NT2/D1 (cell line): ENCODE data around the gene KCTD17.
A peak's percentile ranks its signal among the peaks of the same experiment; 100 is the strongest.

Experiments used
- DNase-seq: peaks from one replicate; pipeline ENCODE4 v3.0.0-alpha.2; 2011; ENCODE audit warnings: low read depth, low spot score
- H3K27me3 ChIP-seq: 2 replicates; pipeline ENCODE4 v1.6.0; 2011; ENCODE audit warnings: mild to moderate bottlenecking; ENCODE audit not compliant: insufficient read length, insufficient read depth
- H3K36me3 ChIP-seq: 2 replicates; pipeline ENCODE4 v1.6.1; 2011; ENCODE audit warnings: mild to moderate bottlenecking, low read length, mixed read lengths; ENCODE audit not compliant: insufficient read depth, insufficient read length
- H3K4me1 ChIP-seq: 2 replicates; pipeline ENCODE4 v1.5.1; 2011; ENCODE audit not compliant: insufficient read depth, insufficient read length
- H3K4me3 ChIP-seq: 2 replicates; pipeline ENCODE4 v1.5.1; 2011; ENCODE audit warnings: low read depth; ENCODE audit not compliant: insufficient read length
- H3K9ac ChIP-seq: 2 replicates; pipeline ENCODE4 v1.6.0; 2011; ENCODE audit warnings: low read depth; ENCODE audit not compliant: insufficient read length
- H3K9me3 ChIP-seq: 2 replicates; pipeline ENCODE4 v1.5.1; 2011; ENCODE audit warnings: mild to moderate bottlenecking, low read length; ENCODE audit not compliant: insufficient read depth
- SUZ12 ChIP-seq: IDR thresholded peaks from 2 replicates; pipeline ENCODE4 v1.6.1; 2011; ENCODE audit not compliant: insufficient read length, insufficient read depth; ENCODE audit errors: extremely low read depth
- YY1 ChIP-seq: IDR thresholded peaks from 2 replicates; pipeline ENCODE4 v1.6.1; 2011; ENCODE audit not compliant: insufficient read length, insufficient read depth
- ZNF274 ChIP-seq: IDR thresholded peaks from 2 replicates; pipeline ENCODE4 v1.6.1; 2011; ENCODE audit warnings: mild to moderate bottlenecking, low read depth, low read length

KCTD17 gene

GRCh38 chr22:37062702-37063381, 11.3 kb downstream of the KCTD17 start:
- H3K9ac ChIP-seq = peak overlapping the region; percentile 26
- H3K36me3 ChIP-seq = peaks cover 33% of the 10 kb centered on the region
- peaks cover 21% of the 10 kb centered on the region for H3K4me1 ChIP-seq
- TF ChIP-seq SUZ12 (no peak), YY1 (no peak), ZNF274 (no peak)
- no peak for DNase-seq
- H3K4me3 ChIP-seq = no peak overlapping the region
- peaks cover 18% of the 10 kb centered on the region for H3K27me3 ChIP-seq
- H3K9me3 ChIP-seq = no peaks in the 10 kb centered on the region

GRCh38 chr22:37063431-37064420, 12.2 kb downstream of the KCTD17 start:
- TF ChIP-seq ZNF274 (no peak), SUZ12 (no peak), YY1 (no peak)
- peaks cover 24% of the 10 kb centered on the region for H3K36me3 ChIP-seq
- peaks cover 27% of the 10 kb centered on the region for H3K27me3 ChIP-seq
- peaks cover 18% of the 10 kb centered on the region for H3K4me1 ChIP-seq
- DNase-seq = no peak
- H3K9ac ChIP-seq = no peak overlapping the region
- no peaks in the 10 kb centered on the region for H3K9me3 ChIP-seq
- H3K4me3 ChIP-seq = no peak overlapping the region

GRCh38 chr22:37064553-37064952, 13.0 kb downstream of the KCTD17 start:
- DNase-seq = no peak
- peaks cover 35% of the 10 kb centered on the region for H3K27me3 ChIP-seq
- no peak overlapping the region for H3K4me3 ChIP-seq
- peaks cover 16% of the 10 kb centered on the region for H3K36me3 ChIP-seq
- no peak for TF ChIP-seq ZNF274
- TF ChIP-seq SUZ12 = no peak
- TF ChIP-seq YY1 = no peak
- H3K9me3 ChIP-seq = no peaks in the 10 kb centered on the region
- peaks cover 18% of the 10 kb centered on the region for H3K4me1 ChIP-seq
- no peak overlapping the region for H3K9ac ChIP-seq

GRCh38 chr22:37065180-37065579, 13.6 kb downstream of the KCTD17 start:
- no peak overlapping the region for H3K9ac ChIP-seq
- TF ChIP-seq ZNF274 (no peak), YY1 (no peak), SUZ12 (no peak)
- H3K36me3 ChIP-seq = peaks cover 10% of the 10 kb centered on the region
- no peak for DNase-seq
- peaks cover 41% of the 10 kb centered on the region for H3K27me3 ChIP-seq
- peaks cover 18% of the 10 kb centered on the region for H3K4me1 ChIP-seq
- H3K4me3 ChIP-seq = no peak overlapping the region
- no peaks in the 10 kb centered on the region for H3K9me3 ChIP-seq

GRCh38 chr22:37065961-37066360, 14.4 kb downstream of the KCTD17 start:
- TF ChIP-seq ZNF274 (no peak), SUZ12 (no peak), YY1 (no peak)
- Histone ChIP-seq H3K9me3 (no peaks in the 10 kb centered on the region), H3K27me3 (peaks cover 49% of the 10 kb centered on the region), H3K9ac (no peak overlapping the region), H3K36me3 (peaks cover 2% of the 10 kb centered on the region), H3K4me1 (peaks cover 18% of the 10 kb centered on the region), H3K4me3 (no peak overlapping the region)
- DNase-seq = no peak

GRCh38 chr22:37067428-37067827, 15.9 kb downstream of the KCTD17 start:
- H3K27me3 ChIP-seq = peaks cover 63% of the 10 kb centered on the region
- no peaks in the 10 kb centered on the region for H3K36me3 ChIP-seq
- DNase-seq = no peak
- no peak overlapping the region for H3K9ac ChIP-seq
- H3K4me1 ChIP-seq = peaks cover 10% of the 10 kb centered on the region
- no peak overlapping the region for H3K4me3 ChIP-seq
- no peaks in the 10 kb centered on the region for H3K9me3 ChIP-seq
- TF ChIP-seq ZNF274 (no peak), YY1 (no peak), SUZ12 (no peak)

GRCh38 chr22:37068859-37069258, 17.3 kb downstream of the KCTD17 start:
- Histone ChIP-seq H3K36me3 (no peaks in the 10 kb centered on the region), H3K9me3 (no peaks in the 10 kb centered on the region), H3K4me3 (peak overlapping the region; percentile 24), H3K27me3 (peaks cover 75% of the 10 kb centered on the region), H3K4me1 (peaks cover 3% of the 10 kb centered on the region), H3K9ac (peak overlapping the region; percentile 77)
- no peak for DNase-seq
- TF ChIP-seq YY1 = no peak
- no peak for TF ChIP-seq ZNF274
- no peak for TF ChIP-seq SUZ12
